EH (cell line): ENCODE results near the gene TIMP2.
"Not testable (repeated sequence)": the region's sequence is repeated elsewhere in the genome, so short reads cannot be mapped to it uniquely, and the experiment has no call there.

Source experiments
- DNase-seq: peaks from one replicate; pipeline ENCODE4 v3.0.0-alpha.2; 2015; ENCODE audit warnings: low read depth

The TIMP2 gene

DNA sequence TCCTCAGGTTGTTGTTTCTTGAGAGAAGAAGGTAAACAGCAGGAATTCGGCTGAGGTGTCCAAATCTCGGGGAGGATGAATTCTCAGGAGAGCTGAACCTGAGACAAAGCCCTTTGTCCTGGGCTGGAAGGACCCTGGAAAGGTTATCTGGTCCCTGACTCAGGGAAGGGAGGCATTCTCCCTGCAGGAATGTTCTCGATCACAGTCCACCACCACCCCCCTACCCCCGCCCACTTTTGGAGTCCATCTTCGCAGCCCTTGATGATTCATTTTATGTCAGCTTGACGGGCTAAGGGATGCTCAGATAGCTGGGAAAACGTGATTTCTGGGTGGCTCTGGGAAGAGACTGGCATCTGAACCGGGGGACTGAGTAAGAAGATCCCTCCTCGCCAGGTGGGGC, 20.8 kb downstream of the TIMP2 start:
- peak; percentile 36 for DNase-seq

- DNase-seq, result peak; percentile 38
These were observed 21.9 kb downstream of the TIMP2 start, which contains the start of gene CEP295NL for GRCh38 chr17:78903101-78903779. CEP295NL (minus strand) TSS chr17:78903201; CDS start chr17:78901828, 1,373 bp downstream.

DNA sequence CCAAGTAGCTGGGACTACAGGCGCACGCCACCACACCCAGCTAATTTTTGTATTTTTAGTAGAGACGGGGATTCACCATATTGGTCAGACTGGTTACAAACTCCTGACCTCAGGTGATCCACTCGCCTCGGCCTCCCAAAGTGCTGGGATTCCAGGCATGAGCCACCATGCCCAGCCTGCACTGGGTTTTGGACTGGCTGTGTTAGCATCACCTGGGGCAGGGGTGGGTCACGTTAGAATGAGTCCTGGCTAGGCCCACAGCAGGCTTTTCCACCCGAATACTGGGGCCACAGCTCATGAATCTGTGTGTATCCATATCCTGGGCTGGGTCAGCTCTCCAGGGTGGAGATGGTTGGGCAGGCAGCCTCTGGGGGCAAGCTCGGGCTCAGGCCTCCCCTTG, 23.0 kb downstream of the TIMP2 start:
- DNase-seq, result not testable (repeated sequence)

DNA sequence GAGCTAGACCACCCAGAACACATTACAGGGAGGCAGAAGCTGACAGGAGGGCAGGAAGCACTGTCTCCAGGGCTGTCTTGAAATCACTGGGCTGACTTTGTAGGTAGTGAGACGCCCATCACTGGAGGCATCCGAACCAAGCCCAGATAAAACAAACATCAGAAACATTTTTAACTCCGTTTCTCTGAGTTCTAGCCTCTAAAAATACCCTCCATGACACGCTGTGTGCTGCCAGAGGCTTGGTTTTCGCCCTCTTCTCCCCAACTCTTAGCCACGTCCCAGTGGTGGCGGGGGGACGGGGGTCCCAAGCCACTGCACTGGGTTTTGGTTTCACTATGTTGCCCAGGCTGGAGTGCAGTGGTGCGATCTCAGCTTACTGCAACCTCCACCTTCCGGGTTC, 23.4 kb downstream of the TIMP2 start:
- no peak for DNase-seq

DNA sequence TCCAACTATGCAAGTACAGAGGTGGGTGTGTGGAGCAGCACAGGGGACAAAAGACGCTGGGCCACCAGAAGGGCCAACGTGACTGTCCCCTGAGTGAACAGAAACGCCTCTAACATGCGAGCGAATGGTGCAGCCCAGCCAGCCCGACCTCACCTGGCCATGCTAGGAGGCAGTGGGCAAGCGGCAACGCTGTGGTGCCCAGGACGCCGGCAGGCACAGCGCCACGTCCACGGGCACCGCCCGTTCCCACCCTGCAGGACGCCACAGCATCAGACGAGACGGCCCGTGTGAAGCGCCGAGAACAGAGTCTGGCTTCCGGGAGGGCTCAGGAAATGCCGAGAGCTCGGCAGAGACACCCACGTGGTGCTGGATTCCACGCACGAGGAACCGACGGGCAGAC, 24.4 kb downstream of the TIMP2 start:
- DNase-seq, result no peak

- no peak for DNase-seq
These were observed 25.6 kb downstream of the TIMP2 start for GRCh38 chr17:78899361-78900260.

DNA sequence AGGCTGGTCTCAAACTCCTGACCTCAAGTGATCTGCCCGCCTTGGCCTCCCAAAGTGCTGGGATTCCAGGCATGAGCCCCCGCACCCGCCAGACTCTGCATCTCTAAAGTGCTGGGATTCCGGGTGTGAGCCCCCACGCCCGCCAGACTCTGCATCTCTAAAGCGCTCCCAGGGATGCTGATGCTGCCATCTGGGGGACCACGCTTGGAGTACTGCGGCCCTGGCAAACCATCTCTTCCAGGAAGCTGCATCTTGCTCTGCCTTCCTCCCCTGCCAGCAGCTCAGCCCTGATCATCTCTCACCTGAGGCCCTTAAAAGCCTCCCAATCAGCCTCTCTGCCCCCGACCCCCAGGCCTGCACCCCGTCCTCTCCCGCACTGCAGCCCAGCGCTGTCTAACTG, 26.2 kb downstream of the TIMP2 start:
- DNase-seq, result no peak

GRCh38 chr17:78898075-78898836, 26.9 kb downstream of the TIMP2 start:
- DNase-seq, result no peak

DNA sequence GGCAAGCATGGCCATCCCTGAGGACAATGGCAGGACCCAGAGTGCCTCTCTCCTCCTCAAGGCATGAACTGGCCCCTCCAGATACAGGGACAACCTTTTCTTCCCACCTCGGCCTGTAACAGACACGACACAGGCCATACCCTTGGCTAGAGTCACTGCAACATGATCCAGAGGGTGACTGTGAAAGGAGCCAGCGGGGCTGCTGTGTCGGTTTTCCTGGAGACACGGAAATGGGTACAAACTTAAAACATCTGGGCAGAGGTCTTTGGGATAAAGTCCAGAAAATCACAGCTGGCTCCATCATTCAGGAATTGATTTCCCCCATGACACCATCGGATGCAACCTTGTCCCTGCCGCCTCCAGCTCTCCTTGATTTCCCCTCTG, 27.5 kb downstream of the TIMP2 start:
- no peak for DNase-seq

DNA sequence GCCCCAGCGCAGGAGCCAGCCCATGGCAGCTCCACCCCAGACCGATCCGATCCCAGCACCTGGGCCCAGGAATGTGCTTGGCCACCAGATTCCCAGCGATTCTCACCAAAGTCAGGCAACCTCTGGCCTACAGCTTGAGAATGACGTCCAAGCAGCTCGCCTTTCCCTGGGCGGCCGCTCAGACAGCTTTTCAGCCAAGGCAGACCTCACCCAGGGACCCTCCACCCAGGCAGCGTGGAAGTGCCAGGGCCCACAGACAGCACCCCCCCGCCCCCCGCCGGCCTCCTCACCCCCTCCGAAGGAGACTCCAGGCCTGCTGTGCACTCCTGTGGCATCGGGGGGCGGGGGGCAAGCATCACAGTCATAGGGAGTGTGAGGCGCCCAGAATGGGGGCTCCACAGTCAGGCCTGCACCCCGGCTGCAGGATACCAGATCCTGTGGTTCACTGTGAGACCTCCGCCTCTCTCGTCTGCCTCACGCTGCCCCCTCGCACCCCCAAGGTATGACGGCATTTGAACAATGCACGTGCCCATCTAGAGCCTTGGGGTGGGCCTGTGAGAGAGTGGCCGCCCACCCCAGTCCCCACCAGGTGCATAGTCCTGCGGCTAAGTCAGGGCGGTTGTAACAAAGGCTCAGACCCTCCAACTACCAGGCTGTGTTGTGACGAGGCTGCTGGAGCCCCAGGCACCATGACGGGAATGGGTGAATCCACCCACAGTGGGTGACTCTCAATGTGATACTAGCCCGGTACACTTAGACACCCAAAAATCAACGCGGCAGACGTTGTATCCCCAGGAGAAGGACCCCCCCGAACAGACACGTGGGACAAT, 28.1 kb downstream of the TIMP2 start:
- no peak for DNase-seq

DNA sequence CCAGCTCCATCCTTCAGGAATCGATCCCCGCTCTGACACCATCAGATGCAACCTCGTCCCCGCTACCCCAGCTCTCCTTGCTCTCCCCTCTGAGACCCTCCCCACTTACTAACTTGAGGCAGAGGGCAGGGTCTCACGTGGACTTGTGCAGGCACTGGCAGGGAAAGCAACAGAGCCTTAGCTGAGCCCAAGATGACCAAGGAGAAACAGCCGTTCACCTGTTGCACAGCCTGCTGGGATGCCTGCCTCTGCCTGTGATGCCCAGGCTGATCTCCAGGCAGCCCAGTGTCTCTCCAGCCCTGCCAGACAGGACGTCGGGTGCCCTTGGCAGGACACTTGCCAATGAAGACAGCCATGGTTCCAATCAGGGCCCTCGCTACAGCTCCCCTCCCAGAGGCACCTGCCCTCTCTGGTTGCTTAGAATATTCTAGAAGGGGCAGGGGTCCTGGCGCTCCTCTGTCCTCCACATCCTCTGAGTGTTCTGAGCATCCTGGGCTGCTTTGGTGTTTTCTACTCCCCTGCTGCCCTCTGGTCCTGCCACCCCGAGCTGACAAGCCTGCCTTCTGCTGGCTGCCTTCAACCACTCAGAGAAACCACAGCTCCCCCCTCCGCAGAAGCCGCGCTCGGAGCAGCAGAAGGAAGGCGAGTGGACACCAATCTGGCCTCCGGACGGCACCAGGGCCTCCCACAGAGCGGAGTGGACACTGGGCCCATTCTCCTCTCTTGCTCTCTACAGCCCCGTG, 28.9 kb downstream of the TIMP2 start:
- DNase-seq, result no peak

DNA sequence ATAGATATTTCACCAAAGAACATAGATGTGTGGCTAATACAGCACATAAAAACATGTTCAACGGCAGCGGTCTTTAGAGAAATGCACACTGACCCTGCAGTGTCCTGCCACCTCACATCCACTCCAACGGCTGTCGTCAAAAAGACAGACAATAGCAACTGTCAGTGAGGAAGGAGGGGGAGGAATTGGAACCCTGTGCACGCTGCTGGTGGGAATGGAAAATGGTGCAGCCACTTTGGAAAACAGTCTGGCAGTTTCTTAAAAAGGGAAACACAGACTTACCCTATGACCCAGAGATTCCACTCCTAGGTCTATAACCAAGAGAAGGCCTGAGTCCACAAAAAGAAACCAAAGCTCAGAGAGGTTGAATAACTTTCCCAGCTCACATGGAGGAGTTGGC, 29.9 kb downstream of the TIMP2 start:
- DNase-seq, result no peak

DNA sequence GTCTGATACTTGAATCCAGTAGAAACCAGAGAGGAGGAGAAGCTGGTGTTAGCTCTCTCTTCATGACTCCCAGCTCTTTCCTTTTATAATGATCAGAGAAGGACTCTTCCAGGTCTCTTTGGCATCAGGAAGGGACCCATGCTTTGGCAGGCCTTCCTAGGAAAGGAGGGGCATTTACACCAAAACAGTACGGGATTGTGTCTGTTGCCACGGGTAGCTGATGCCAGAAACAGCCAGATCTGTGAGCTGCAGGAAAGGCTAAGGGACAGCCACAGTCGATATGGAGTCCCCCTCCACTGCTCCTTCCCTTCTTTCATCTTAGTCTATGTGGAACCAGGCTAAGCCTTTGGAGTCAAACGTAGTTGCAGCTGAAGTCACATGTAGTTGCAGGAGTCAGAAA, 31.5 kb downstream of the TIMP2 start:
- no peak for DNase-seq

GRCh38 chr17:78892936-78893379, 32.2 kb downstream of the TIMP2 start:
- DNase-seq, result no peak

GRCh38 chr17:78892520-78892919, 32.7 kb downstream of the TIMP2 start:
- DNase-seq, result no peak

DNA sequence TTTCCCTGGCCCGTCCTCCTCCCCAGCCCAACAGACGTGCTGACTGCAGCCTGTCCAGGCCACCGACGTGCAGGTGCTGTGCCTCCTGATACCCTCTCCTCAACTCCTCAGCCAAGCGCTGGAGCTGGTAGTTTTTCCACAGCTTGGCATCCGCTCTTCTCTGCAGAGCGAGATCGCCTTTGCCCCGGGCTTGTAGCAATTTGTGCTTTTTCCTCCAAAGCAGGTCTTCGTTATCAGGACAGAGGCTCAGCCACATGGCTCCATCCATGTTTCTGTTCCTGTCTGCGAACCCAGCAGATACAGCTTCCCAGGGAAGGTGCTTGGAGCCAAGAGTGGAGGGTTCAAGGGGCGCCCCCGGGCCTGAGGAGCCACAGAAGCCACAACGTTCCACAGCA, 33.1 kb downstream of the TIMP2 start:
- no peak for DNase-seq

GRCh38 chr17:78891406-78892061, 33.7 kb downstream of the TIMP2 start:
- DNase-seq, result no peak

GRCh38 chr17:78890498-78890897, 34.7 kb downstream of the TIMP2 start:
- DNase-seq, result no peak

DNA sequence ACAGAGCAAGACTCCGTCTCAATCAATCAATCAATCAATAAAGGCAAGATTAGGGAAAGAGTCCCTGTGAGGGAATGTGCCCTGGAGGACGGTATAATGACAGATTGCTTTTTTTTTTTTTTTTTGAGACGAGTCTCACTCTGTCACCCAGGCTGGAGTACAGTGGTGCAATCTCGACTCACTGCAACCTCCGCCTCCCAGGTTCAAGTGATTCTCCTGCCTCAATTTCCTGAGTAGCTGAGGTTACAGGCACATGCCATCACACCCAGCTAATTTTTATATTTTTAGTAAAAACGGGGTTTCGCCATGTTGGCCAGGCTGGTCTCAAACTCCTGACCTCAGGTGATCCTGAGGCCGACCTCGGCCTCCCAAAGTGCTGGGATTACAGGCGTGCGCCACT, 35.1 kb downstream of the TIMP2 start:
- DNase-seq, result not testable (repeated sequence)

DNA sequence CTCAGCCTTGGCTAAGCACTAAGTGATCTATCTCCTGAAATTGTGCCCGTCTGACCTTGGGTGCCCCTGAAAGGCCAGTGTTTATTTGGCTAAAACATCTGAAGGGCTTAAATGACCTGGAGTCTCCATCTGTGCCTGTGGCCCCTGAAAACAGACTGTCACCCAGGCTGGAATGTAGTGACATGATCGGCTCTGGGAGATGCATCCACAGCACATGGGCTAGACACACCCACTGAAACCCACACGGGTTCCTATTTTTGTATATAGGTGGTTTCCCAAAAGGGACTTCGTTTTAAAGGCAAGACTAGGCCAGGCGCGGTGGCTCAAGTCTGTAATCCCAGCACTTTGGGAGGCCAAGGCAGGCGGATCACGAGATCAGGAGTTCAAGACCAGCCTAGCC, 35.7 kb downstream of the TIMP2 start:
- no peak for DNase-seq
